Measurements from ENCODE around the gene FER. TPM values are rescaled to one million over a fixed set of nuclear protein-coding genes. Genes with fewer than 3 reads are reported as not detected.

The FER gene
- total and polyA plus RNA-seq, 2 experiments from 2014 or later: 10.6 to 29.4 TPM

DNA sequence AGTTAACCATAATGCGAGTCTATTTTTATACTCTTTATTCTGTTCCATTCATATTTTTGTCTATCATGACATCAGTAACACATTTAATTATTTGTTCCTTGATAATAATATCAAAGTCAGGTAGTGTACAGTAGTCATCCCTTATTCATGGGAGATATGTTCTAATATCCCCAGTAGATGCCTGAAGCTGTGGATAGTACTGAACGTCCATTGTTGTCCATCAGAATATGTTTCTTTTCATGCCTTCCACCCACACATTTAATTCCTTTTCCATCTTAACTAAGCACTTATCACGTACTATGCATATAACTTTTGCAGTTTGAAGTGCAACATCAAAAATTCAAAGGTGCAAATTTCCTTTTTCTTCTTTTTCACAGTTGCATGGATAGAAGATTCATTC, 53.6 kb downstream of the FER start:
- Histone ChIP-seq H2AFZ (no peak overlapping the region), H3K27me3 (no peaks in the 10 kb centered on the region), H3K4me3 (no peak overlapping the region), H3K27ac (no peak overlapping the region), H3K9me3 (ENCODE audit: low read depth) (peaks cover 10% of the 10 kb centered on the region), H3K4me2 (no peak overlapping the region), H3K9me2 (replicated peaks; ENCODE audit: insufficient read depth) (no peaks in the 10 kb centered on the region), H3K36me3 (replicated peaks; ENCODE audit: insufficient read depth, low read depth) (no peaks in the 10 kb centered on the region), H3K4me1 (ENCODE audit: insufficient read depth) (no peaks in the 10 kb centered on the region), H4K20me1 (ENCODE audit: insufficient read depth, poor library complexity, severe bottlenecking) (no peaks in the 10 kb centered on the region), H3K79me2 (peaks cover 33% of the 10 kb centered on the region)
- no peak for DNase-seq (ENCODE audit: low spot score)
- no peak for TF ChIP-seq EZH2phosphoT487 (IDR thresholded peaks at IDR 0.05; ENCODE audit: low read depth, severe bottlenecking, unreplicated experiment)
- TF ChIP-seq, protein P1, sequence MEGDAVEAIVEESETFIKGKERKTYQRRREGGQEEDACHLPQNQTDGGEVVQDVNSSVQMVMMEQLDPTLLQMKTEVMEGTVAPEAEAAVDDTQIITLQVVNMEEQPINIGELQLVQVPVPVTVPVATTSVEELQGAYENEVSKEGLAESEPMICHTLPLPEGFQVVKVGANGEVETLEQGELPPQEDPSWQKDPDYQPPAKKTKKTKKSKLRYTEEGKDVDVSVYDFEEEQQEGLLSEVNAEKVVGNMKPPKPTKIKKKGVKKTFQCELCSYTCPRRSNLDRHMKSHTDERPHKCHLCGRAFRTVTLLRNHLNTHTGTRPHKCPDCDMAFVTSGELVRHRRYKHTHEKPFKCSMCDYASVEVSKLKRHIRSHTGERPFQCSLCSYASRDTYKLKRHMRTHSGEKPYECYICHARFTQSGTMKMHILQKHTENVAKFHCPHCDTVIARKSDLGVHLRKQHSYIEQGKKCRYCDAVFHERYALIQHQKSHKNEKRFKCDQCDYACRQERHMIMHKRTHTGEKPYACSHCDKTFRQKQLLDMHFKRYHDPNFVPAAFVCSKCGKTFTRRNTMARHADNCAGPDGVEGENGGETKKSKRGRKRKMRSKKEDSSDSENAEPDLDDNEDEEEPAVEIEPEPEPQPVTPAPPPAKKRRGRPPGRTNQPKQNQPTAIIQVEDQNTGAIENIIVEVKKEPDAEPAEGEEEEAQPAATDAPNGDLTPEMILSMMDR (IDR thresholded peaks at IDR 0.05; ENCODE audit: poor library complexity): no peak
- no peak for TF ChIP-seq EZH2 (IDR thresholded peaks at IDR 0.05; ENCODE audit: borderline replicate concordance)
- 94% methylated on average over 3 of the region's 3 CpGs for WGBS (ENCODE audit: low lambda C conversion rate, missing lambda C conversion rate)

GRCh38 chr5:108801776-108802175, 54.1 kb downstream of the FER start:
- Histone ChIP-seq H3K27me3 (no peaks in the 10 kb centered on the region), H3K27ac (no peak overlapping the region), H2AFZ (no peak overlapping the region)

DNA sequence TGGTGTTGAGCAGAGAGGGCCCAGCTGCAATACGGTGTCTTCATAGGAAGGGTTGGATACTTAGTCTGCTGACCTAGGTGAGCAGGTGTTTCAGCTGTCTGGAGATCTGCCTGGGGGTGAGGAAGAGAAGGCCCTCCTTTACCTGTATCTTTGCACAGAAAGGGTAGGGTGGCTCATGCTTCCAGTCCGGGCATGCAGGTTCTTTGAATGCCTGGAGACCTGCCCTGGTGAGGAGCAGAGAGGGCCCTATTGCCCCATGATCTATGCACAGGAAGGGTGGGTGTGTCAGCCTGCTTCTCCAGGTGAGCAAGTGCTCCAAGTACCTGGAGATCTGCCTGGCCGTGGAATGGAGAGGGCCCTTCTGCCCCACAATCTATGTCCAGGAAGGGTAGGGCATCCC, 63.0 kb downstream of the FER start:
- H3K4me3 ChIP-seq: no peak overlapping the region

More at GRCh38 chr5:108801776-108802175, 54.1 kb downstream of the FER start:
- Histone ChIP-seq H3K9me2 (replicated peaks; ENCODE audit: insufficient read depth) (no peaks in the 10 kb centered on the region), H4K20me1 (ENCODE audit: insufficient read depth, poor library complexity, severe bottlenecking) (no peaks in the 10 kb centered on the region), H3K79me2 (peaks cover 36% of the 10 kb centered on the region), H3K4me2 (no peak overlapping the region), H3K36me3 (replicated peaks; ENCODE audit: insufficient read depth, low read depth) (no peaks in the 10 kb centered on the region), H3K4me1 (ENCODE audit: insufficient read depth) (no peaks in the 10 kb centered on the region), H3K9me3 (ENCODE audit: low read depth) (peaks cover 10% of the 10 kb centered on the region), H3K4me3 (no peak overlapping the region)
- TF ChIP-seq EZH2 (IDR thresholded peaks at IDR 0.05; ENCODE audit: borderline replicate concordance) (no peak), EZH2phosphoT487 (IDR thresholded peaks at IDR 0.05; ENCODE audit: low read depth, severe bottlenecking, unreplicated experiment) (no peak)
- TF ChIP-seq, protein P1 (IDR thresholded peaks at IDR 0.05; ENCODE audit: poor library complexity): no peak
- 95% methylated on average over 4 of the region's 4 CpGs for WGBS (ENCODE audit: low lambda C conversion rate, missing lambda C conversion rate)
- DNase-seq (ENCODE audit: low spot score): no peak

More for the DNA sequence above, 63.0 kb downstream of the FER start:
- Histone ChIP-seq H3K4me2 (no peak overlapping the region), H3K79me2 (peaks cover 19% of the 10 kb centered on the region), H3K9me3 (ENCODE audit: low read depth) (no peaks in the 10 kb centered on the region), H2AFZ (no peak overlapping the region), H3K9me2 (replicated peaks; ENCODE audit: insufficient read depth) (no peaks in the 10 kb centered on the region), H3K27me3 (no peaks in the 10 kb centered on the region), H3K4me1 (ENCODE audit: insufficient read depth) (no peaks in the 10 kb centered on the region), H3K27ac (no peak overlapping the region), H3K36me3 (replicated peaks; ENCODE audit: insufficient read depth, low read depth) (no peaks in the 10 kb centered on the region), H4K20me1 (ENCODE audit: insufficient read depth, poor library complexity, severe bottlenecking) (no peaks in the 10 kb centered on the region)
- DNase-seq (ENCODE audit: low spot score): no peak
- TF ChIP-seq EZH2phosphoT487 (IDR thresholded peaks at IDR 0.05; ENCODE audit: low read depth, severe bottlenecking, unreplicated experiment): no peak
- TF ChIP-seq, protein P1 (IDR thresholded peaks at IDR 0.05; ENCODE audit: poor library complexity): no peak
- no peak for TF ChIP-seq EZH2 (IDR thresholded peaks at IDR 0.05; ENCODE audit: borderline replicate concordance)
- WGBS (ENCODE audit: low lambda C conversion rate, missing lambda C conversion rate): 95% methylated on average over 3 of the region's 3 CpGs
